ENCODE measurements around the gene SEC14L2. TPM values are rescaled to one million over a fixed set of nuclear protein-coding genes. Genes with fewer than 3 reads are reported as not detected.

The SEC14L2 gene
- total RNA-seq, 1 donor from 2014 or later = 20.6 TPM

DNA sequence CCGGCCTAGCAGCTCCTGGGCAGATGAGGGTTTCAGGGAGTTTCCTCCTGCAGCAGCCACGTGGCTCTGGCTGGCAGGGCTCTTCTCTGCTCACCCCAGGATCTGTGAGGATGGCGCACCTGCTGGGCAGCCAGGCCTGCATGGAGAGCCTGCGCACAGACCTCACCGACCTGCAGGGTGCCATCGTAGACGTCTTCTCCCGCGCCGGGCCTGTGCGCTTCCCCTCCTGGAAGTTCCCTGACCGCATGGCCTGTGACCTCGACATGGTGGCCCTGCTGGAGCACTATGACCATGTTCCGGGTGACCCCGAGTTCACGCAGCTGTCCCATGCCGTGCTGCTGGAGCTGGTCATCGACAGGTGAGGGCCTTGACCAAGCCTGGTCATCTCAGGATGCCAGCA, 30.9 kb upstream of the SEC14L2 start:
- intact Hi-C loops (cut with DNase I) = no loop called here
- no peaks in the 10 kb centered on the region for H3K36me3 ChIP-seq
- H3K4me3 ChIP-seq = no peak overlapping the region
- no peaks in the 10 kb centered on the region for H3K9me3 ChIP-seq
- H3K27me3 ChIP-seq = no peaks in the 10 kb centered on the region
- no peaks in the 10 kb centered on the region for H3K4me1 ChIP-seq
- DNase-seq (ENCODE audit: extremely low spot score in 2 of 2) = no peak
- no peak overlapping the region for H3K27ac ChIP-seq
- no peak for TF ChIP-seq POLR2AphosphoS5 (IDR thresholded peaks at IDR 0.05; ENCODE audit: insufficient read depth in 1 of 2, low read depth in 1 of 2)
- TF ChIP-seq, protein P1, sequence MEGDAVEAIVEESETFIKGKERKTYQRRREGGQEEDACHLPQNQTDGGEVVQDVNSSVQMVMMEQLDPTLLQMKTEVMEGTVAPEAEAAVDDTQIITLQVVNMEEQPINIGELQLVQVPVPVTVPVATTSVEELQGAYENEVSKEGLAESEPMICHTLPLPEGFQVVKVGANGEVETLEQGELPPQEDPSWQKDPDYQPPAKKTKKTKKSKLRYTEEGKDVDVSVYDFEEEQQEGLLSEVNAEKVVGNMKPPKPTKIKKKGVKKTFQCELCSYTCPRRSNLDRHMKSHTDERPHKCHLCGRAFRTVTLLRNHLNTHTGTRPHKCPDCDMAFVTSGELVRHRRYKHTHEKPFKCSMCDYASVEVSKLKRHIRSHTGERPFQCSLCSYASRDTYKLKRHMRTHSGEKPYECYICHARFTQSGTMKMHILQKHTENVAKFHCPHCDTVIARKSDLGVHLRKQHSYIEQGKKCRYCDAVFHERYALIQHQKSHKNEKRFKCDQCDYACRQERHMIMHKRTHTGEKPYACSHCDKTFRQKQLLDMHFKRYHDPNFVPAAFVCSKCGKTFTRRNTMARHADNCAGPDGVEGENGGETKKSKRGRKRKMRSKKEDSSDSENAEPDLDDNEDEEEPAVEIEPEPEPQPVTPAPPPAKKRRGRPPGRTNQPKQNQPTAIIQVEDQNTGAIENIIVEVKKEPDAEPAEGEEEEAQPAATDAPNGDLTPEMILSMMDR (IDR thresholded peaks at IDR 0.05) = no peak
- no peak for TF ChIP-seq POLR2A (IDR thresholded peaks at IDR 0.05)

DNA sequence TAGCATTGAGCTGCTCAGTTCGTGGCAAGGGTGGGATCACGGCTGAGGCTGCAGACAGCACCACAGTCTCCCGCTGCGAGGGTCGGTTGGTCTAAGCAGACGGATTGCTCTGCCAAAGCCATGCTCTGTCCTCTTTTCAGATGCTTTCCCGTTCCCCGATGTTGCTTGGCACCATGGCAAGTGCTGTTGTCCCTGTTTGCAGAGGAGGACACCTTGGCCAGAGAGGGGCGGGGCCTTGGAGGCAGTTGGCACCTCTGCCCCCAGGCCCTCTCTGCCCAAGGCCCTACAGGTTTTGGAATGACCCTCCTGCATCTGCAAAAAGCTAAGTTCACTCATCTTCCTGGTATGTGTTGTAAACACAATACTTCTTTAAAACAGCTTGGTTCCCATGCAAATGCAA, 28.4 kb upstream of the SEC14L2 start:
- intact Hi-C loops (cut with DNase I) = no loop called here

DNA sequence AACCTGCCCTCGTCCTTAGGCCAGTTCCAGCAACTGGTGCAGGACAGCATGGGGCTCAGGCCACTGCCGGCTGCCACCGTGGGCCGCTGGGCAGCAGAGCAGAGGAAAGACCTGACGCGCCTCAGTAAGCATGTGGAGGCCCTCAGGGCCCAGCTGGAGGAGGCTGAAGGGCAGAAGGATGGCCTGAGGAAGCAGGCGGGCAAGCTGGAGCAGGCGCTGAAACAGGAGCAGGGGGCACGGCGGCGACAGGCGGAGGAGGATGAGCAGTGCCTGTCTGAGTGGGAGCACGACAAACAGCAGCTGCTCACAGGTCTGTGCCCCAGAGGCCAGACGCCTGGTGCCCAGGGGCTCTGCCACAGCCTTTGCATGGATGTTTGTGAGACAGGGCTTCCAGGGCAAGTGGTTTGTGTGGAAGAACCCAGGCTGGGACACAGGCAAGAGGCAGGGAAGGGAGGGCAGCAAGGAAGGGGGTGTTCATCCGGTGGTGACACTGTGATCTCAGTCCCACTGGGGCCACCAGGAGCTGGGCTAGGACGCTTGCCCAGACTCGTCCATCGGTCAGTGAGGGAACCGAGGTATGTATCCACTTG, 26.1 kb upstream of the SEC14L2 start:
- intact Hi-C loops (cut with DNase I) = loop anchor here (10.0 kb wide), 1 partner anchor 266 kb away; no protein-coding TSS in a partner anchor
- Histone ChIP-seq H3K9me3 (no peaks in the 10 kb centered on the region), H3K4me3 (no peak overlapping the region), H3K27ac (no peak overlapping the region), H3K27me3 (no peaks in the 10 kb centered on the region), H3K36me3 (no peaks in the 10 kb centered on the region), H3K4me1 (no peaks in the 10 kb centered on the region)
- TF ChIP-seq, protein P1 (IDR thresholded peaks at IDR 0.05) = no peak
- TF ChIP-seq POLR2A (IDR thresholded peaks at IDR 0.05) = no peak
- TF ChIP-seq POLR2AphosphoS5 (IDR thresholded peaks at IDR 0.05; ENCODE audit: insufficient read depth in 1 of 2, low read depth in 1 of 2) = no peak
- no peak for DNase-seq (ENCODE audit: extremely low spot score in 2 of 2)

More for the DNA sequence above, 28.4 kb upstream of the SEC14L2 start:
- Histone ChIP-seq H3K9me3 (no peaks in the 10 kb centered on the region), H3K4me1 (no peaks in the 10 kb centered on the region), H3K27ac (no peak overlapping the region), H3K4me3 (no peak overlapping the region), H3K27me3 (no peaks in the 10 kb centered on the region), H3K36me3 (no peaks in the 10 kb centered on the region)
- no peak for TF ChIP-seq POLR2A (IDR thresholded peaks at IDR 0.05)
- TF ChIP-seq POLR2AphosphoS5 (IDR thresholded peaks at IDR 0.05; ENCODE audit: insufficient read depth in 1 of 2, low read depth in 1 of 2) = no peak
- TF ChIP-seq, protein P1 (IDR thresholded peaks at IDR 0.05) = no peak
- DNase-seq (ENCODE audit: extremely low spot score in 2 of 2) = no peak

DNA sequence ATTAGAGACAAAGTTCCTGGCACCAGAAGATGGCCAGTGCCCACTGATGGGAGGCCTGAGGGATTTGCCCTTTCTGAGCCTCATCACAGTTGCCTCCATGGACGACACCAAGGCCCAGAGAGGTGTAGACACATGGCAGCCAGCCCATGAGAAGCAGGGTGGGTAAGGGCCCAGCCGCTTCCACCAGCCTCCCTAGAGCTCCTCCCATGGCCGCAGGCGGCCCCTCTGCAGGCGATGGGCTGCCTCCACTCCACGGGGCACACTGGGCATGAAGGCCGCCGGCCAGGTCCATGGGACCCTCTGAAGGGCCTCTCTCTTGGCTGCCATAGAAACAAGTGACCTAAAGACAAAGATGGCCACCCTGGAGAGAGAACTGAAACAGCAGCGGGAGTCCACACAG, 25.5 kb upstream of the SEC14L2 start:
- Histone ChIP-seq H3K27ac (no peak overlapping the region), H3K4me1 (no peaks in the 10 kb centered on the region), H3K9me3 (no peaks in the 10 kb centered on the region), H3K36me3 (no peaks in the 10 kb centered on the region), H3K4me3 (no peak overlapping the region), H3K27me3 (no peaks in the 10 kb centered on the region)
- no peak for DNase-seq (ENCODE audit: extremely low spot score in 2 of 2)
- TF ChIP-seq, protein P1 (IDR thresholded peaks at IDR 0.05) = no peak
- no peak for TF ChIP-seq POLR2A (IDR thresholded peaks at IDR 0.05)
- TF ChIP-seq POLR2AphosphoS5 (IDR thresholded peaks at IDR 0.05; ENCODE audit: insufficient read depth in 1 of 2, low read depth in 1 of 2) = no peak
- intact Hi-C loops (cut with DNase I) = loop anchor here (10.0 kb wide), 1 partner anchor 267 kb away; no protein-coding TSS in a partner anchor

DNA sequence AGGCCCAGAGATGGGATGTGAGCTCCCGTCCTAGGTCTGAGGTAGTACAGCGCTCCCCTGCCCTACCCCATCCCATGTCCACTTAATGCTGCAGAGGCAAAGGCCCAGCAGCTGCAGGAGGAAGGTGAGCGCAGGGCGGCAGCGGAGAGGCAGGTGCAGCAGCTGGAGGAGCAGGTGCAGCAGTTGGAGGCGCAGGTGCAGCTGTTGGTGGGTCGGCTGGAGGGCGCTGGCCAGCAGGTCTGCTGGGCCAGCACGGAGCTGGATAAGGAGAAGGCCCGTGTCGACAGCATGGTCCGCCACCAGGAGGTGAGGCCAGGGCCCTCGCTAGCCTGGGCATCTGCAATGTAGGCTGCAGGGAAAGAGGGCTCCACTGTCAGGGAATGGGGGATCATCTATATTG, 24.8 kb upstream of the SEC14L2 start:
- no peaks in the 10 kb centered on the region for H3K36me3 ChIP-seq
- intact Hi-C loops (cut with DNase I) = loop anchor here (10.0 kb wide), 1 partner anchor 267 kb away; no protein-coding TSS in a partner anchor
- H3K27me3 ChIP-seq = no peaks in the 10 kb centered on the region
- no peak overlapping the region for H3K27ac ChIP-seq
- TF ChIP-seq POLR2AphosphoS5 (IDR thresholded peaks at IDR 0.05; ENCODE audit: insufficient read depth in 1 of 2, low read depth in 1 of 2) (no peak), POLR2A (IDR thresholded peaks at IDR 0.05) (no peak)
- TF ChIP-seq, protein P1 (IDR thresholded peaks at IDR 0.05) = no peak
- no peak overlapping the region for H3K4me3 ChIP-seq
- H3K4me1 ChIP-seq = no peaks in the 10 kb centered on the region
- H3K9me3 ChIP-seq = no peaks in the 10 kb centered on the region
- DNase-seq (ENCODE audit: extremely low spot score in 2 of 2) = no peak
